Mesenchymal stem cell (in vitro differentiated cells and primary cell): ENCODE data around the gene APC.

ENCODE experiments used
- DNase-seq: peaks from one replicate; pipeline ENCODE4 v3.0.0-alpha.2; 2013
- H2AFZ ChIP-seq: one replicate; pipeline ENCODE4 v1.6.1; 2013; ENCODE audit warnings: low read depth, mild to moderate bottlenecking, control low read depth, inconsistent platforms, low read length, moderate library complexity
- H2AK5ac ChIP-seq: 2 replicates; pipeline ENCODE4 v1.6.1; 2013; ENCODE audit warnings: low read length, moderate library complexity, mild to moderate bottlenecking, inconsistent platforms; ENCODE audit not compliant: severe bottlenecking
- H2BK120ac ChIP-seq: one replicate; pipeline ENCODE4 v1.6.1; 2013; ENCODE audit warnings: low read depth, mild to moderate bottlenecking, inconsistent platforms, low read length, moderate library complexity
- H2BK12ac ChIP-seq, 2 experiments: one replicate each; pipeline ENCODE4 v1.6.1; 2013; ENCODE audit warnings: inconsistent platforms in 2 of 2, low read length in 2 of 2, mild to moderate bottlenecking in 2 of 2, moderate library complexity in 2 of 2, control low read depth in 1 of 2
- H2BK15ac ChIP-seq: one replicate; pipeline ENCODE4 v1.6.1; 2013; ENCODE audit warnings: mild to moderate bottlenecking, low read depth, inconsistent platforms; ENCODE audit not compliant: poor library complexity, severe bottlenecking
- H2BK5ac ChIP-seq: 2 replicates; pipeline ENCODE4 v1.6.1; 2013; ENCODE audit warnings: low read depth, mild to moderate bottlenecking, low read length, control low read depth, inconsistent platforms; ENCODE audit not compliant: poor library complexity, severe bottlenecking
- H3K14ac ChIP-seq, 2 experiments: one replicate each; pipeline ENCODE4 v1.6.1; 2013; ENCODE audit warnings: inconsistent platforms in 2 of 2, low read length in 2 of 2, control low read depth in 1 of 2, mild to moderate bottlenecking in 1 of 2, moderate library complexity in 1 of 2
- H3K18ac ChIP-seq, 2 experiments: one replicate each; pipeline ENCODE4 v1.6.1; 2013; ENCODE audit warnings: inconsistent platforms in 2 of 2, low read length in 2 of 2, control low read depth in 1 of 2, low read depth in 1 of 2, mild to moderate bottlenecking in 1 of 2
- H3K23ac ChIP-seq, 2 experiments: one replicate each; pipeline ENCODE4 v1.6.1; 2013; ENCODE audit warnings: inconsistent platforms in 2 of 2, low read length in 2 of 2, mild to moderate bottlenecking in 2 of 2, moderate library complexity in 2 of 2, control low read depth in 1 of 2
- H3K27ac ChIP-seq: 2 replicates; pipeline ENCODE4 v1.5.1; 2013; ENCODE audit warnings: mild to moderate bottlenecking, moderate library complexity, low read length, control low read depth, inconsistent platforms; ENCODE audit not compliant: poor library complexity, severe bottlenecking
- H3K27me3 ChIP-seq, 2 experiments: 2 replicates each; pipeline versions ENCODE4 v1.6.1 to v1.7.0; 2013; ENCODE audit warnings: low read length in 2 of 2, mild to moderate bottlenecking in 2 of 2, moderate library complexity in 2 of 2, control low read depth in 1 of 2, inconsistent platforms in 1 of 2; ENCODE audit not compliant: control insufficient read depth in 1 of 2, insufficient read depth in 1 of 2
- H3K36me3 ChIP-seq, 2 experiments: 2 replicates each; pipeline versions ENCODE4 v1.6.1 to v1.7.0; 2013; ENCODE audit warnings: low read length in 2 of 2, control low read depth in 1 of 2, inconsistent platforms in 1 of 2, low read depth in 1 of 2, mild to moderate bottlenecking in 1 of 2; ENCODE audit not compliant: insufficient read depth in 2 of 2, control insufficient read depth in 1 of 2
- H3K4ac ChIP-seq, 2 experiments: one replicate each; pipeline ENCODE4 v1.6.1; 2013; ENCODE audit warnings: inconsistent platforms in 2 of 2, low read length in 2 of 2, mild to moderate bottlenecking in 2 of 2, moderate library complexity in 2 of 2, control low read depth in 1 of 2, low read depth in 1 of 2
- H3K4me1 ChIP-seq: 2 replicates; pipeline ENCODE4 v1.6.1; 2013; ENCODE audit warnings: low read depth, low read length, control low read depth; ENCODE audit not compliant: control insufficient read depth, insufficient read depth
- H3K4me2 ChIP-seq: 2 replicates; pipeline ENCODE4 v1.6.1; 2013; ENCODE audit warnings: low read length, mild to moderate bottlenecking, inconsistent platforms; ENCODE audit not compliant: poor library complexity, severe bottlenecking
- H3K4me3 ChIP-seq, 2 experiments: 2 replicates each; pipeline versions ENCODE4 v1.5.1 to v1.7.0; 2013; ENCODE audit warnings: low read length in 2 of 2, mild to moderate bottlenecking in 2 of 2, control low read depth in 1 of 2, low read depth in 1 of 2; ENCODE audit not compliant: insufficient read depth in 1 of 2
- H3K79me1 ChIP-seq: replicated peaks from 2 replicates; pipeline ENCODE4 v1.6.1; 2013; ENCODE audit warnings: mild to moderate bottlenecking, control low read depth, low read length, inconsistent platforms; ENCODE audit not compliant: poor library complexity, severe bottlenecking
- H3K9ac ChIP-seq: 2 replicates; pipeline ENCODE4 v1.7.0; 2013; ENCODE audit warnings: mild to moderate bottlenecking, low read length, moderate library complexity
- H3K9me3 ChIP-seq: 2 replicates; pipeline ENCODE4 v1.7.0; 2013; ENCODE audit warnings: mild to moderate bottlenecking, low read length; ENCODE audit not compliant: control insufficient read depth
- H4K8ac ChIP-seq: one replicate; pipeline ENCODE4 v1.6.1; 2013; ENCODE audit warnings: inconsistent platforms, mild to moderate bottlenecking, low read length, moderate library complexity
- H4K91ac ChIP-seq: one replicate; pipeline ENCODE4 v1.6.1; 2013; ENCODE audit warnings: mild to moderate bottlenecking, low read length, inconsistent platforms
- WGBS: methylation state at CpG from one replicate; pipeline ENCODE4 v1.1.7; 2013; ENCODE audit warnings: mixed read lengths; 5-methylcytosine and 5-hydroxymethylcytosine counted together

APC gene

GRCh38 chr5:112860929-112861637, 123.4 kb downstream of the APC start, which contains the start of gene SRP19:
TSS of gene SRP19 (plus strand) at chr5:112861287. CDS start at chr5:112861377, 90 bp downstream.
- peaks cover 10% of the 10 kb centered on the region for H3K4me1 ChIP-seq
- H3K18ac ChIP-seq = peak within 1 kb of the TSS; percentile 46 to 86
- peak within 1 kb of the TSS; percentile 71 for H3K4me2 ChIP-seq
- H3K27ac ChIP-seq = peak within 1 kb of the TSS; percentile 66
- H4K8ac ChIP-seq = peak within 1 kb of the TSS; percentile 58
- H3K9me3 ChIP-seq = no peaks in the 10 kb centered on the region
- H4K91ac ChIP-seq = no peak within 1 kb of the TSS
- H2BK5ac ChIP-seq = no peak within 1 kb of the TSS
- H3K14ac ChIP-seq = no peak within 1 kb of the TSS
- no peak within 1 kb of the TSS for H2BK15ac ChIP-seq
- no peak within 1 kb of the TSS for H2AK5ac ChIP-seq
- no peak within 1 kb of the TSS for H3K23ac ChIP-seq
- peak; percentile 98 for DNase-seq
- H3K27me3 ChIP-seq = no peaks in the 10 kb centered on the region
- H3K4me3 ChIP-seq = peak within 1 kb of the TSS; percentile 76 to 100
- H2BK120ac ChIP-seq = no peak within 1 kb of the TSS
- H3K9ac ChIP-seq = peak within 1 kb of the TSS; percentile 100
- H3K4ac ChIP-seq = peak within 1 kb of the TSS; percentile 22 to 68
- no peak within 1 kb of the TSS for H2BK12ac ChIP-seq
- peaks cover 13 to 34% of the 10 kb centered on the region in 2 experiments for H3K36me3 ChIP-seq
- no peaks in the 10 kb centered on the region for H3K79me1 ChIP-seq
- WGBS = 3% methylated on average over 43 of the region's 47 CpGs
- peak within 1 kb of the TSS; percentile 75 for H2AFZ ChIP-seq

DNA sequence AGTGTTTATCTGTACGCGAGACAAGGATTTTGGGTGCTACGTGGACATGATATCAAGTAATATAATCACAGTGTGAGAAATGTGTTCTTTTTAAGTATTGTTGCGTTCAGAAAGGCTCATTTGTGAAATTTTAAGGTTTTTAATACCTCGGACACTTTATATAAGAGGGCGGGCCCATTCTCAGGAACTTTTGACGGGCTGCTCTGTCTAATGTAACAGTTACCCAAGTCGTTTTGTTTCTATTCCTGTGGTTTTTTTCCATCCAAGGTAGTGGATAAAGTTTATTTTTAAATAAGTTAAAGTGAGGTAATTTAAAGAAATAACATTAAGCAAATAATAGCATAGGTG, 123.9 kb downstream of the APC start:
- Histone ChIP-seq H3K4me3 (peak overlapping the region; percentile 76 to 100), H4K8ac (peak overlapping the region; percentile 58), H3K14ac (no peak overlapping the region), H4K91ac (no peak overlapping the region), H3K18ac (peak overlapping the region in 1 of 2 experiments; percentile 46), H3K36me3 (peaks cover 17 to 39% of the 10 kb centered on the region in 2 experiments), H3K4me2 (peak overlapping the region; percentile 71), H2BK5ac (no peak overlapping the region), H3K4me1 (peaks cover 10% of the 10 kb centered on the region), H3K9ac (peak overlapping the region; percentile 100), H2AK5ac (no peak overlapping the region), H2BK12ac (no peak overlapping the region), H2AFZ (no peak overlapping the region), H3K4ac (peak overlapping the region in 1 of 2 experiments; percentile 22), H3K23ac (no peak overlapping the region), H3K79me1 (peaks cover 3% of the 10 kb centered on the region), H2BK15ac (no peak overlapping the region), H3K9me3 (no peaks in the 10 kb centered on the region), H2BK120ac (no peak overlapping the region), H3K27me3 (no peaks in the 10 kb centered on the region), H3K27ac (peak overlapping the region; percentile 66)
- WGBS = 0% methylated on average over 7 of the region's 8 CpGs
- DNase-seq = no peak

DNA sequence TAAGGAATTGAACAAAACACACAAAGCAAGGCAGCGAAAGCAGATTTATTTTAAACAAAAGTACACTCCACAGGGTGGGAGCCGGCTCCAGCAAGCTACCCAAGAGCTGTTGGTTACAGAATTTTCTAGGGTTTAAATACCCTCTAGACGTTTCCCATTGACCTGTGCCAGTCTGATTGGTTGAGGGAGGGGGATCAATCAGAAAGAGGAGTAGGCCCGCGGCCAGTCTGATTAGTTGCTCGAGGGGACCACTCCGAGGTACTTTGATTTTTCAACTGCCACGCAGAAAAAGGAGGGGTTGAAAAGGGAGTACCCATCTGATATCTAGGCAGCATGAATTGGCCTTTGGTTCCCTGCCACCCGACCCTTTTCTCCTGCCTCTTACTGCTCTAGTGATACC, 124.4 kb downstream of the APC start:
- Histone ChIP-seq H3K79me1 (peaks cover 5% of the 10 kb centered on the region), H2BK120ac (no peak overlapping the region), H3K9me3 (no peaks in the 10 kb centered on the region), H3K4ac (no peak overlapping the region), H2AFZ (no peak overlapping the region), H3K18ac (no peak overlapping the region), H3K4me1 (peaks cover 10% of the 10 kb centered on the region), H3K4me2 (peak overlapping the region; percentile 71), H3K23ac (no peak overlapping the region), H3K27me3 (no peaks in the 10 kb centered on the region), H2BK12ac (no peak overlapping the region), H3K4me3 (peak overlapping the region in 1 of 2 experiments; percentile 100), H3K9ac (peak overlapping the region; percentile 100), H3K27ac (no peak overlapping the region), H2BK15ac (no peak overlapping the region), H3K36me3 (peaks cover 17 to 44% of the 10 kb centered on the region in 2 experiments), H4K91ac (no peak overlapping the region), H3K14ac (no peak overlapping the region), H4K8ac (no peak overlapping the region), H2BK5ac (no peak overlapping the region), H2AK5ac (no peak overlapping the region)
- peak; percentile 14 for DNase-seq
- 70% methylated on average over 7 of the region's 9 CpGs for whole genome bisulfite sequencing

DNA sequence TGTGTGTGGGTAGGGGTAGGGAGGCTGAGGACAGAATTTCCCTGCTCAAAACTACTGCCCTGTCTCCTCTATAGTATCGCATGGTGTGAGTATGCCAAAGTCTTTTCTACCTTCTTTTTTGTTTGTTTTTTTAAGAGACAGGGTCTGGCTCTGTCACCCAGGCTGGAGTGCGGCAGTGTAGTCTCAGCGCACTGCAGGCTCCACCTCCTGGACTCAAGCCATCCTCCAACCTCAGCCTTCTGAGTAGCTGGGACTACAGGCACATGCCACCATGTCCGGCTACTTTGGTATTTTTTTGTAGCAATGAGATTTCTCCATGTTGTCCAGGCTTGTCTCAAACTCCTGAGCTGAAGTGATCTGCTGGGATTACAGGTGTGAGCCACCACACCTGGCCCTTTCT, 125.9 kb downstream of the APC start:
- H3K4me1 ChIP-seq = peaks cover 10% of the 10 kb centered on the region
- no peak overlapping the region for H2BK5ac ChIP-seq
- H3K36me3 ChIP-seq = peaks cover 19 to 57% of the 10 kb centered on the region in 2 experiments
- no peak overlapping the region for H2AFZ ChIP-seq
- H4K8ac ChIP-seq = no peak overlapping the region
- peak overlapping the region; percentile 100 for H3K9ac ChIP-seq
- WGBS = 94% methylated on average over 3 of the region's 4 CpGs
- H3K79me1 ChIP-seq = peaks cover 7% of the 10 kb centered on the region
- no peaks in the 10 kb centered on the region for H3K27me3 ChIP-seq
- DNase-seq = no peak
- H3K9me3 ChIP-seq = no peaks in the 10 kb centered on the region
- no peak overlapping the region for H2BK120ac ChIP-seq
- H4K91ac ChIP-seq = no peak overlapping the region
- H3K4ac ChIP-seq = no peak overlapping the region
- no peak overlapping the region for H2BK15ac ChIP-seq
- no peak overlapping the region for H3K14ac ChIP-seq
- H3K23ac ChIP-seq = no peak overlapping the region
- peak overlapping the region in 1 of 2 experiments; percentile 100 for H3K4me3 ChIP-seq
- H3K27ac ChIP-seq = no peak overlapping the region
- peak overlapping the region; percentile 41 for H3K4me2 ChIP-seq
- no peak overlapping the region for H2BK12ac ChIP-seq
- H2AK5ac ChIP-seq = no peak overlapping the region
- H3K18ac ChIP-seq = no peak overlapping the region
